Activated CD8-positive, alpha-beta T cell treated with anti-CD3 and anti-CD28 coated beads for 36 hours (primary cell): Measurements from ENCODE around the gene B4GALNT4. TPM values are rescaled to one million over a fixed set of nuclear protein-coding genes. Genes with fewer than 3 reads are reported as not detected.
A peak's percentile ranks its signal among the peaks of the same experiment; 100 is the strongest.
"Not testable (repeated sequence)": the region's sequence is repeated elsewhere in the genome, so short reads cannot be mapped to it uniquely, and the experiment has no call there.

Experiments used
- ATAC-seq: fragments of 200-7000 bp; cut with Tn5 transposase; one replicate; pipeline ENCODE4 v1.10.0; 2021; ENCODE audit warnings: mild to moderate bottlenecking, moderate library complexity
- CTCF ChIA-PET: fragments of 350-600 bp; sonication (Branson Sonifier 250); formaldehyde crosslinking; loops from one replicate; lab custom pipeline; 2021; ENCODE audit warnings: antibody characterized with exemption; lab: Charles Lee
- POLR2A ChIA-PET: fragments of 350-600 bp; sonication (Branson Sonifier 250); formaldehyde crosslinking; loops from one replicate; lab custom pipeline; 2021; ENCODE audit warnings: antibody characterized with exemption; lab: Charles Lee
- DNase-seq: peaks from one replicate; pipeline ENCODE4 v3.0.0-alpha.2; 2020
- H3K27ac Mint-ChIP-seq: one replicate; pipeline ENCODE4 v1.8.0; 2021; ENCODE audit warnings: mild to moderate bottlenecking, mixed read lengths
- H3K27me3 Mint-ChIP-seq: one replicate; pipeline ENCODE4 v1.8.0; 2021; ENCODE audit warnings: mixed read lengths
- H3K36me3 Mint-ChIP-seq: one replicate; pipeline ENCODE4 v1.8.0; 2021; ENCODE audit warnings: low read depth, mixed read lengths
- H3K4me1 Mint-ChIP-seq: one replicate; pipeline ENCODE4 v1.8.0; 2021; ENCODE audit warnings: low read depth, mixed read lengths
- H3K4me3 Mint-ChIP-seq: one replicate; pipeline ENCODE4 v1.8.0; 2021; ENCODE audit warnings: mild to moderate bottlenecking, moderate library complexity, mixed read lengths
- H3K9me3 Mint-ChIP-seq: one replicate; pipeline ENCODE4 v1.8.0; 2021; ENCODE audit warnings: mixed read lengths
- intact Hi-C: fragments of 100-400 bp; cut with micrococcal nuclease; formaldehyde crosslinking; loops from one replicate; pipeline ENCODE4 v1.10.0; 2022
- total RNA-seq, 2 experiments: library from RNA; stranded (reverse); gene quantifications; one replicate each; pipeline ENCODE4 v1.2.3, GENCODE V29; 2021
- TF ChIP-seq, protein P1 (sequence below): fragments of 200-600 bp; IDR thresholded peaks from one replicate; pipeline ENCODE4 v1.8.0; 2022; ENCODE audit warnings: antibody characterized with exemption, mild to moderate bottlenecking

The B4GALNT4 gene
- total RNA-seq, 2 experiments from 2014 or later = 1.5 to 3.4 TPM

DNA sequence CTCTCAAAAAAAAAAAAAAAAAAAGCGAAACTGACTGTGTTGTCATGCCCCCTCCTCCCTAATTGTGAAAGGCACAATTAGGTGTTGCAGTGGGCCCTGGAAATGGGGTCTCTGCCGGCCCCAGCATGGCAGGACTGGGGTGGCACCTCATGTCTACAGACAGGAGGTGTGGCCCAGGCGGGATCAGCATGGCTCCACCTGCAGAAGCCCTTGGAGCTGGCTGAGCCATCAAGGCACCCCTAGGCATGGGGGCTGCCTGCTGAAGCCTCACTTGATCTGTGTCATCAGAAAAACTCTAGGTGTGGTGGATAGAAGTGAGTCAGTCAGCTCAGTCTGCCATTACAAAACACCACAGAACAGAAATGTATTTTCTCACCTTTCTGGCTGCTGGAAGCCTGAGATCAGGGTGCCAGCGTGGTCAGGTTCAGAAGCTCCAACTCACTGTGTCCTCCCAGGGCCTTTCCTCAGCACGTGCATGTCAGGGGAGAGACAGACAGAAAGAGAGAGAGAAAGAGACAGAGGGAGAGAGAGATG lies 10.1 kb upstream of the B4GALNT4 start:
- DNase-seq (peak; percentile 57), ATAC-seq (peak; percentile 67)
- peak overlapping the region; percentile 10 for H3K27ac Mint-ChIP-seq
- H3K9me3 Mint-ChIP-seq = no peaks in the 10 kb centered on the region
- intact Hi-C loops = no loop called here
- CTCF ChIA-PET = interaction anchor here (1.2 to 3.5 kb wide), 4 partner anchors 9 to 108 kb away, joined by 3 to 17 read pairs (median 6); no protein-coding TSS in a partner anchor
- H3K4me3 Mint-ChIP-seq = no peak overlapping the region
- H3K36me3 Mint-ChIP-seq = no peaks in the 10 kb centered on the region
- H3K4me1 Mint-ChIP-seq = peaks cover 13% of the 10 kb centered on the region
- POLR2A ChIA-PET = interaction anchor here (0.7 to 1.2 kb wide), 4 partner anchors 42 to 89 kb away, joined by 3 read pairs; no protein-coding TSS in a partner anchor
- H3K27me3 Mint-ChIP-seq = no peaks in the 10 kb centered on the region
- TF ChIP-seq, protein P1, sequence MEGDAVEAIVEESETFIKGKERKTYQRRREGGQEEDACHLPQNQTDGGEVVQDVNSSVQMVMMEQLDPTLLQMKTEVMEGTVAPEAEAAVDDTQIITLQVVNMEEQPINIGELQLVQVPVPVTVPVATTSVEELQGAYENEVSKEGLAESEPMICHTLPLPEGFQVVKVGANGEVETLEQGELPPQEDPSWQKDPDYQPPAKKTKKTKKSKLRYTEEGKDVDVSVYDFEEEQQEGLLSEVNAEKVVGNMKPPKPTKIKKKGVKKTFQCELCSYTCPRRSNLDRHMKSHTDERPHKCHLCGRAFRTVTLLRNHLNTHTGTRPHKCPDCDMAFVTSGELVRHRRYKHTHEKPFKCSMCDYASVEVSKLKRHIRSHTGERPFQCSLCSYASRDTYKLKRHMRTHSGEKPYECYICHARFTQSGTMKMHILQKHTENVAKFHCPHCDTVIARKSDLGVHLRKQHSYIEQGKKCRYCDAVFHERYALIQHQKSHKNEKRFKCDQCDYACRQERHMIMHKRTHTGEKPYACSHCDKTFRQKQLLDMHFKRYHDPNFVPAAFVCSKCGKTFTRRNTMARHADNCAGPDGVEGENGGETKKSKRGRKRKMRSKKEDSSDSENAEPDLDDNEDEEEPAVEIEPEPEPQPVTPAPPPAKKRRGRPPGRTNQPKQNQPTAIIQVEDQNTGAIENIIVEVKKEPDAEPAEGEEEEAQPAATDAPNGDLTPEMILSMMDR = no peak

DNA sequence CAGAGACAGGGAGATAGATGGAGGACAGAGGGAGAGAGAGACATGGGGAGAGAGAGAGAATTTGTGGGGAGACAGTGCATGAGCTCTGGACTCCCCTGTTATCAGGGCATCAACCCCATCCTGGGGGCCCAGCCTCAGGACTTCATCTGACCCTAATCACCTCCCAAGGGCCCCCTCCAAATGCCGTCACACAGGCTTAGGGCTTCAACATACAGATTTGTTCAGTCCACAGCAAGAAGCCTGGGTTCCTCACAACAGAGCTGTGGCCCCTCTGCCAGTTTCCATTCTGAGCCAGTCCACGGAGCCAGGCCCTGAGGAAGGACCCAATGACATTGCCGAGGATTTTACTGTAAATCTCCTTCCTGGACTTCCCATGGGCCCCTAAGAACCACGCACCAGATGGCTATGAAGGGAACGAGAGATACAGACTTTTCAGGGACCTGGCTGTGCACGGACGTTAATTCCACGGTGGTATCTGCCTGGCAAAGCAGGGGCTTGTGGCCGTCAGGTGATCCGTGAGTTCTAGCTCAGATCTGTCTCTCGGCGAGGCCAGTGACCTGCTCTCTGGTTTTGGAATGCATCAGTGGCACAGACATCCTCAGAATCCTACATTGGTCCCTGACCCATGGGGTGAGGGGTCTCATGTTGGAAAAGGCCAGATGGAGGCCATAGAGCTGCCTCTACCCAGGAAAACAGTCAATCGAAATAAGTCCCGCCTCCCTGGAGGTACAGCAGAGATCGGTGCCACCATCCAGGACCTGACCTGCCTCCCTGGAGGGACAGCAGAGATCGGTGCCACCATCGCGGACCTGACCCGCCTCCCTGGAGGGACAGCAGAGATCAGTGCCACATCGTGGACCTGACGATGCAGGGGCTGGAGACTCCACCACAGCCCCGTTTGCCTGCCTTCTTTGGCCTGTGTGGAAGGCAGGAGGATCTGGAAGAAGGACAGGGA lies 8.7 kb upstream of the B4GALNT4 start:
- TF ChIP-seq, protein P1 = no peak
- ChIA-PET POLR2A (interaction anchor here (1.2 kb wide), 1 partner anchor 44 kb away, joined by 3 read pairs; no protein-coding TSS in a partner anchor), CTCF (interaction anchor here (1.1 to 5.1 kb wide), 5 partner anchors 41 to 110 kb away, joined by 3 to 42 read pairs (median 17); partner anchors contain the start of genes IFITM2 and NLRP6)
- intact Hi-C loops = no loop called here
- DNase-seq = no peak
- no peak overlapping the region for H3K27ac Mint-ChIP-seq
- no peaks in the 10 kb centered on the region for H3K36me3 Mint-ChIP-seq
- H3K4me1 Mint-ChIP-seq = peaks cover 7% of the 10 kb centered on the region
- H3K4me3 Mint-ChIP-seq = no peak overlapping the region
- H3K9me3 Mint-ChIP-seq = no peaks in the 10 kb centered on the region
- H3K27me3 Mint-ChIP-seq = peaks cover 3% of the 10 kb centered on the region
- no peak for ATAC-seq

DNA sequence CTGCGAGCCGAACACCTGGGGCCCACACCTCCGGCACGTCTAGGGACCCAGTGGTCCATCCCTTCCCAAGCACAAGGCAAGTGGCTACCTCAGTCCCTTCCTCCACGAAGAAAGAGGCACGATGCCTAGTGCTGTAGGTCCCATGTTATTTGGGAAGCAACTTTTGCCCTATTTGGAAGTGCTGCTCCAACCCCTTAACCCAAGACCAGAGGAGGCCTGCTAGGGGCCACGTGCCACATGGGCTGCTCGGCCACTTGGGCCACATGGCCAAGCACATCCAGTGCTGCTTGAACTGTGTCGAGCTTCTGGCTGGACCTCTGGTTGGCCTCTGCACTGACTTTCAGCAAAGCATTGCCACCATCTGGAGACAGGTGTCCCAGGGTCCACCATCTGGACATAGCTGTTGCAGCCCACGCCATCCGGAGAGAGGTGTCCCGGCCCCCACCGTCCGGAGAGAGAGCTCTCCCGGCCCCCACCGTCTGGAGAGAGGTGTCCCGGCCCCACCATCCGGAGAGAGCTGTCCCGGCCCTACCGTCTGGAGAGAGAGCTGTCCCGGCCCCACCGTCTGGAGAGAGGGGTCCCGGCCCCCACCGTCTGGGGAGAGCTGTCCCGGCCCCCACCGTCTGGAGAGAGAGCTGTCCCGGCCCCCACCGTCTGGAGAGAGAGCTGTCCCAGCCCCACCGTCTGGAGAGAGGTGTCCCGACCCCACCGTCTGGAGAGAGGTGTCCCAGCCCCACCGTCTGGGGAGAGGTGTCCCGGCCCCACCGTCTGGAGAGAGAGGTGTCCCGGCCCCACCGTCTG lies 6.5 kb upstream of the B4GALNT4 start:
- H3K27me3 Mint-ChIP-seq = peaks cover 18% of the 10 kb centered on the region
- intact Hi-C loops = loop anchor here (2.0 kb wide), 1 partner anchor 58 kb away; no protein-coding TSS in a partner anchor
- H3K4me3 Mint-ChIP-seq = no peak overlapping the region
- TF ChIP-seq, protein P1 = no peak
- peaks cover 7% of the 10 kb centered on the region for H3K4me1 Mint-ChIP-seq
- POLR2A ChIA-PET = interaction anchor here (0.5 to 2.2 kb wide), 4 partner anchors 46 to 310 kb away, joined by 3 to 6 read pairs (median 4); no protein-coding TSS in a partner anchor
- DNase-seq (no peak), ATAC-seq (no peak)
- H3K9me3 Mint-ChIP-seq = no peaks in the 10 kb centered on the region
- CTCF ChIA-PET = interaction anchor here (1.0 to 5.1 kb wide), 14 partner anchors 23 to 151 kb away, joined by 3 to 42 read pairs (median 5); partner anchors contain the start of genes IFITM2, IFITM5 and NLRP6
- no peaks in the 10 kb centered on the region for H3K36me3 Mint-ChIP-seq
- H3K27ac Mint-ChIP-seq = no peak overlapping the region

DNA sequence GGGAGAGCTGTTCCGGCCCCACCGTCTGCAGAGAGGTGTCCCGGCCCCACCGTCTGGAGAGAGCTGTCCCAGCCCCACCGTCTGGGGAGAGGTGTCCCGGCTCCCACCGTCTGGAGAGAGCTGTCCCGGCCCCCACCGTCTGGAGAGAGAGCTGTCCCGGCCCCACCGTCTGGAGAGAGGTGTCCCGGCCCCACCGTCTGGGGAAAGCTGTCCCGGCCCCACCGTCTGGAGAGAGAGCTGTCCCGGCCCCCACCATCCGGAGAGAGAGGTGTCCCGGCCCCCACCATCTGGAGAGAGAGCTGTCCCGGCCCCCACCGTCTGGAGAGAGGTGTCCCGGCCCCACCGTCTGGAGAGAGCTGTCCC lies 5.9 kb upstream of the B4GALNT4 start:
- not testable (repeated sequence) for DNase-seq, H3K4me3 Mint-ChIP-seq, H3K27ac Mint-ChIP-seq, ATAC-seq, H3K4me1 Mint-ChIP-seq, H3K36me3 Mint-ChIP-seq, H3K9me3 Mint-ChIP-seq
- intact Hi-C loops = loop anchor here (2.0 kb wide), 1 partner anchor 59 kb away; no protein-coding TSS in a partner anchor
- ChIA-PET CTCF (interaction anchor here (1.0 to 5.1 kb wide), 14 partner anchors 23 to 151 kb away, joined by 3 to 42 read pairs (median 5); partner anchors contain the start of genes IFITM2, IFITM5 and NLRP6), POLR2A (interaction anchor here (0.5 to 2.2 kb wide), 3 partner anchors 46 to 126 kb away, joined by 3 to 6 read pairs (median 5); no protein-coding TSS in a partner anchor)
- H3K27me3 Mint-ChIP-seq = peaks cover 24% of the 10 kb centered on the region
